ENCODE measurements around the gene GPHA2. TPM values are rescaled to one million over a fixed set of nuclear protein-coding genes. Genes with fewer than 3 reads are reported as not detected.

Gene GPHA2
- total and polyA plus RNA-seq, 2 experiments from 2014 or later: not detected

DNA sequence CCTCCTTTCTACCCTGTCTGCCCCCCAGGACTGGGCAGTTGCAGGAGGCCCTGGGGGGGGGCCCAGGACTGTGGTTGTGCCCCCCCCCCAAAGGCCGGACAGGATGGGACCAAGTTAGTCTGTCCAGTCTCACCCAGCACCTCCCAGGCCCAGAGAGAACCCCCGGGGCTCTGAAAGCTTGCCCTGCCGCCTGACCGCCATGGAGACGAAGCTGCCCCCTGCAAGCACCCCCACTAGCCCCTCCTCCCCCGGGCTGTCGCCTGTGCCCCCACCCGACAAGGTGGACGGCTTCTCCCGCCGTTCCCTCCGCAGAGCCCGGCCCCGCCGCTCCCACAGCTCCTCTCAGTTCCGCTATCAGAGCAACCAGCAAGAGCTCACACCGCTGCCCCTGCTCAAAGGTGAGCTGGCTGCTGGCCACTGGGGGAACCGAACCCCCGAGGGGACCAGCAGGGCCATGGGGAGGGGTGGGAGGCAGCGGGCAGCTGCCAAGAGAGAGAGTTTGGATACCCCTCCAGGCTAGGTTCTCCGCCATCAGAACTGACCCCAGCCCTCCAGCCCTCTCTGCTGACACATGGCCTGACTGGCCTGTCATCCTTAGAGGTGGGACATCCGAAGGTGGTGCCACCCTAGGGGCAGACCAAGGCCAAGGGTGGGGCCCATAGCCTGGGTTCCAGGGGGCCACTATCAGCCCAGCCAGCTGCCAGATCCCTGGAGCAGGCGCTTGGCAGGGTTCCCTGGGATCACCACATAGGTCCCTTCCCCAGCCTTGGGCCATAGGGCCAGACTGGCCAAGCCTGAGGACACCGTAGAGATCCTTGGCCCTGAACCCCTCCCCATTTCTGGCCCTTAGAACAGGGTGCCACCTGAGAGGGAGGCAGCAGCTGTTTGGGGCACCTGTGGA is 9.9 kb downstream of the GPHA2 start:
- Histone ChIP-seq H3K27ac (no peak overlapping the region), H3K9me2 (replicated peaks; ENCODE audit: insufficient read depth) (no peaks in the 10 kb centered on the region), H2AFZ (no peak overlapping the region), H4K20me1 (ENCODE audit: insufficient read depth, poor library complexity, severe bottlenecking) (no peaks in the 10 kb centered on the region), H3K4me2 (peak overlapping the region; percentile 89), H3K4me1 (ENCODE audit: insufficient read depth) (peaks cover 3% of the 10 kb centered on the region), H3K9me3 (ENCODE audit: low read depth) (no peaks in the 10 kb centered on the region), H3K27me3 (no peaks in the 10 kb centered on the region), H3K79me2 (peaks cover 8% of the 10 kb centered on the region), H3K4me3 (peak overlapping the region; percentile 91), H3K36me3 (replicated peaks; ENCODE audit: insufficient read depth, low read depth) (no peaks in the 10 kb centered on the region)
- TF ChIP-seq EZH2phosphoT487 (IDR thresholded peaks at IDR 0.05; ENCODE audit: low read depth, severe bottlenecking, unreplicated experiment): no peak
- no peak for TF ChIP-seq EZH2 (IDR thresholded peaks at IDR 0.05; ENCODE audit: borderline replicate concordance)
- TF ChIP-seq, protein P1, sequence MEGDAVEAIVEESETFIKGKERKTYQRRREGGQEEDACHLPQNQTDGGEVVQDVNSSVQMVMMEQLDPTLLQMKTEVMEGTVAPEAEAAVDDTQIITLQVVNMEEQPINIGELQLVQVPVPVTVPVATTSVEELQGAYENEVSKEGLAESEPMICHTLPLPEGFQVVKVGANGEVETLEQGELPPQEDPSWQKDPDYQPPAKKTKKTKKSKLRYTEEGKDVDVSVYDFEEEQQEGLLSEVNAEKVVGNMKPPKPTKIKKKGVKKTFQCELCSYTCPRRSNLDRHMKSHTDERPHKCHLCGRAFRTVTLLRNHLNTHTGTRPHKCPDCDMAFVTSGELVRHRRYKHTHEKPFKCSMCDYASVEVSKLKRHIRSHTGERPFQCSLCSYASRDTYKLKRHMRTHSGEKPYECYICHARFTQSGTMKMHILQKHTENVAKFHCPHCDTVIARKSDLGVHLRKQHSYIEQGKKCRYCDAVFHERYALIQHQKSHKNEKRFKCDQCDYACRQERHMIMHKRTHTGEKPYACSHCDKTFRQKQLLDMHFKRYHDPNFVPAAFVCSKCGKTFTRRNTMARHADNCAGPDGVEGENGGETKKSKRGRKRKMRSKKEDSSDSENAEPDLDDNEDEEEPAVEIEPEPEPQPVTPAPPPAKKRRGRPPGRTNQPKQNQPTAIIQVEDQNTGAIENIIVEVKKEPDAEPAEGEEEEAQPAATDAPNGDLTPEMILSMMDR (IDR thresholded peaks at IDR 0.05; ENCODE audit: poor library complexity): no peak
- WGBS (ENCODE audit: low lambda C conversion rate, missing lambda C conversion rate): 83% methylated on average over 14 of the region's 24 CpGs
- peak; percentile 34 for DNase-seq (ENCODE audit: low spot score)

DNA sequence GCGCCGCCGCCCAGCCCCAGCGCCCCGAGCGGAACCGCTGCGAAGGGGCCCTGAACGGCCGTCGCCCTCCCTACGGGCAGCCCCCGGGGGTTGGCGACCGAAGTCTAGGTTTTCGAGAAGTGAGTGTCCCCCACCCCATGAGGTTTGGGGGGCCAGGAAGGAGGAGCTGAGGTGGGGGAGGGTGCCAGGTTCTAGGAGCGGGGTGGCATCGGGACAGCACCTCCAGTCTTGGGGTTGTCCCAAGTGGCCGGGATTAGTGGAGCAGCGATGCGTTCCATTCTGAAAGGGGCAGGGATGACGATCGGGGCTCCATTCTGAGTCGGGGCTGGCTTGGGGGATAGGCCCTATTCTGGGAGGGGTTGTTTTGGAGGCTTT is 10.8 kb downstream of the GPHA2 start:
- WGBS (ENCODE audit: low lambda C conversion rate, missing lambda C conversion rate): 0% methylated on average over 19 of the region's 24 CpGs
- H2AFZ ChIP-seq: peak overlapping the region; percentile 86

DNA sequence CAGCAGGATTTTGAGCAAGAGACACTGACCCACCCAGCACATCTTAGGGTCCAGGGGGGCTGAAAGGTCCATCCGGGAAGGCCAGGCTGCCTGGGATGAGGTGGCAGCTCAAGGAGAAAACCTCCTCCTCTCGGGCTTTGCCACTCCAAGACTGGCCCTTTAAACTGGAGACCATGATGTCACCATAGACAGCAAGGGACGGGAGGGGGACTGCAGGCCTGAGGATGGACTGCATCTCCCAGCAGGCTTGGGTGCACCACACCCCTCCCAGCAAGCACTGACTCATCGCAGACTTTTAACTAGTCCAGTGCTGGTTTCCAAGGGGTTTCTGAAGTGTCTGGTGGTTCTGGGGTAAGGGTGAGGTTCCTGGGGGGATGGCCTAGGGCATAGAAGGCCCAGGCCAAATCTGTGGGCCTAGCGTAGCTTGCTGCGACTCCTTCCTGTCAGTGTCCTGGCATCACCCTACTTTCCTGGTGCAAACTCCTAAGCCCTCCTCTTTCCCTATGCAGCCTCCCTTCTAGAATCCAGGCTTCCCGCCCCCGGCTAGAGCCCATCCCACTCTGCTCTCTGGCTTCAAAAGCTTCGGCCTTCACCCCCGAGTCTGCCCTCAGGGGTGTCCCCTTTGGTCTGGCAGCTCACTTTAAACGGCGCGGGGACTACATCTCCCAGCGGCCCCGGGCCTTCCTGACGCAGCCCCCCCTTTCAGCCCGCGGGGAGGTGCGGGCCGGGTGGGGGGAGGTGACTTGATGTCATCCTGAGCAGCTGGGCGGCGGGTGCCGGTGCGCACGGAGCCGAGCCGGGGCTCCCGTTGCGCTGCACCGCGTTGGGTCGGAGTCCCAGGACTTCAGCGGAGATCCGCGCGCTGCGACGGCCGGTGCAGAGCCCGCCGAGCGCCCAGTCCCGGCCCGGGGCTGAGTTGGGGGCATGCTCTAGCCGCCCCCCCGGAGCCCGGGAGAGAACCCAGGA is 11.5 kb downstream of the GPHA2 start, which contains the start of gene PPP2R5B:
Gene PPP2R5B, plus strand, starts transcription at position 746 of the 966 bp plus-strand sequence. CDS start 1,046 bp downstream, outside the sequence.
- H2AFZ ChIP-seq: peak within 1 kb of the TSS; percentile 86
- no peaks in the 10 kb centered on the region for H3K9me3 ChIP-seq (ENCODE audit: low read depth)
- H3K4me2 ChIP-seq: peak within 1 kb of the TSS; percentile 89
- H3K36me3 ChIP-seq (replicated peaks; ENCODE audit: insufficient read depth, low read depth): no peaks in the 10 kb centered on the region
- H4K20me1 ChIP-seq (ENCODE audit: insufficient read depth, poor library complexity, severe bottlenecking): no peaks in the 10 kb centered on the region
- peaks cover 8% of the 10 kb centered on the region for H3K79me2 ChIP-seq
- TF ChIP-seq EZH2phosphoT487 (IDR thresholded peaks at IDR 0.05; ENCODE audit: low read depth, severe bottlenecking, unreplicated experiment) (no peak), EZH2 (IDR thresholded peaks at IDR 0.05; ENCODE audit: borderline replicate concordance) (no peak)
- TF ChIP-seq, protein P1 (IDR thresholded peaks at IDR 0.05; ENCODE audit: poor library complexity): no peak
- DNase-seq (ENCODE audit: low spot score): peak; percentile 96
- 4% methylated on average over 27 of the region's 47 CpGs for WGBS (ENCODE audit: low lambda C conversion rate, missing lambda C conversion rate)
- peak within 1 kb of the TSS; percentile 91 for H3K4me3 ChIP-seq
- H3K27me3 ChIP-seq: no peaks in the 10 kb centered on the region
- H3K4me1 ChIP-seq (ENCODE audit: insufficient read depth): peaks cover 3% of the 10 kb centered on the region
- no peaks in the 10 kb centered on the region for H3K9me2 ChIP-seq (replicated peaks; ENCODE audit: insufficient read depth)
- H3K27ac ChIP-seq: peak within 1 kb of the TSS; percentile 89

More for the DNA sequence above, 10.8 kb downstream of the GPHA2 start:
- no peak for TF ChIP-seq EZH2 (IDR thresholded peaks at IDR 0.05; ENCODE audit: borderline replicate concordance)
- TF ChIP-seq, protein P1 (IDR thresholded peaks at IDR 0.05; ENCODE audit: poor library complexity): no peak
- TF ChIP-seq EZH2phosphoT487 (IDR thresholded peaks at IDR 0.05; ENCODE audit: low read depth, severe bottlenecking, unreplicated experiment): no peak
- H3K4me3 ChIP-seq: peak overlapping the region; percentile 91
- H3K27ac ChIP-seq: peak overlapping the region; percentile 15
- peaks cover 8% of the 10 kb centered on the region for H3K79me2 ChIP-seq
- H3K4me2 ChIP-seq: peak overlapping the region; percentile 89
- H3K9me2 ChIP-seq (replicated peaks; ENCODE audit: insufficient read depth): no peaks in the 10 kb centered on the region
- H4K20me1 ChIP-seq (ENCODE audit: insufficient read depth, poor library complexity, severe bottlenecking): no peaks in the 10 kb centered on the region
- peak; percentile 34 for DNase-seq (ENCODE audit: low spot score)
- no peaks in the 10 kb centered on the region for H3K36me3 ChIP-seq (replicated peaks; ENCODE audit: insufficient read depth, low read depth)
- H3K27me3 ChIP-seq: no peaks in the 10 kb centered on the region
- no peaks in the 10 kb centered on the region for H3K9me3 ChIP-seq (ENCODE audit: low read depth)
- peaks cover 3% of the 10 kb centered on the region for H3K4me1 ChIP-seq (ENCODE audit: insufficient read depth)

Measured in hepatocyte (in vitro differentiated cells).